ENCODE measurements around the gene SNX30. TPM values are rescaled to one million over a fixed set of nuclear protein-coding genes. Genes with fewer than 3 reads are reported as not detected.
A peak's percentile ranks its signal among the peaks of the same experiment; 100 is the strongest.

SNX30 gene
- total and polyA plus RNA-seq, 2 donors (not counting 1 experiment from before 2014, with no cell fraction given), result 3.8 to 20.6 TPM

DNA sequence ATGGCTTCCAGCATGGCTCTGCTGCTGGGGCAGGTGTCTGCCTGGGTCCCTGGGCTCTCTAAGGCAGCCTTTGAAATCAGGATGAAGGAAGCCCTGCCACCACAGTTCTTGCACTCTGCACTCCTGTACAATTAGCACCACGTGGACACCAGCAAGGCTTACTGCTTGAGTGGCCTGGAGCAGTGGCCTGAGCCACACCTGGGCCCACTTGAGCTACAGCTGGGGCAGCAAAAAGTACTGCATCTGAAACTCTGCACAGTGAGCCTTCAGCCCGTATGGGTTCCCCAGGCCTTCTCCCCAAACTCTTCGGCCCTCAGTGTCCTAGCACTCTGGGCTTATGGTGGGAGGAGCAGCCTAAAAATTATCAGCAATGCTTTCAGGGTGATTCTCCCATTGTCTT lies 24.6 kb upstream of the SNX30 start:
- Histone ChIP-seq H3K9me3 (ENCODE audit: control extremely low read depth in 1 of 3, control insufficient read depth in 2 of 3, insufficient read depth in 1 of 3, low read length in 2 of 3) (peaks cover 0 to 3% (median 0%) of the 10 kb centered on the region in 3 donors), H3K4me2 (replicated peaks; ENCODE audit: low read depth, low read length, poor library complexity, severe bottlenecking) (peak overlapping the region; percentile 45), H3K79me2 (ENCODE audit: control insufficient read depth, insufficient read depth, low read length) (no peaks in the 10 kb centered on the region), H3K27me3 (replicated peaks in 1 of 4; ENCODE audit: control extremely low read depth in 1 of 4, control insufficient read depth in 3 of 4, insufficient read depth in 4 of 4, low read length in 3 of 4) (no peaks in the 10 kb centered on the region), H2AFZ (ENCODE audit: insufficient read depth, low read depth, low read length, poor library complexity, severe bottlenecking) (peak overlapping the region; percentile 60), H3K4me1 (ENCODE audit: control insufficient read depth in 2 of 2, insufficient read depth in 2 of 2, low read length in 2 of 2) (peaks cover 19 to 21% of the 10 kb centered on the region in 2 donors), H3K36me3 (replicated peaks in 1 of 2; ENCODE audit: control extremely low read depth in 1 of 2, control insufficient read depth in 1 of 2, extremely low read depth in 1 of 2, insufficient read depth in 2 of 2, low read length in 1 of 2) (no peaks in the 10 kb centered on the region), H4K20me1 (ENCODE audit: control insufficient read depth, insufficient read depth, low read length, poor library complexity, severe bottlenecking) (no peaks in the 10 kb centered on the region), H3K4me3 (ENCODE audit: control extremely low read depth in 1 of 5, extremely low read depth in 1 of 5, insufficient read depth in 1 of 5, low read depth in 2 of 5, low read length in 4 of 5) (no peak overlapping the region), H3K9ac (ENCODE audit: low read length) (no peak overlapping the region), H3K27ac (ENCODE audit: low read length in 2 of 2) (peak overlapping the region; percentile 4 to 41)
- WGBS (ENCODE audit: insufficient coverage), result 17% methylated on average over 3 of the region's 3 CpGs
- ChIA-PET POLR2A (no interaction called here), CTCF (interaction anchor here (1.0 to 1.1 kb wide), 2 partner anchors 67 to 94 kb away, joined by 3 to 4 read pairs; no protein-coding TSS in a partner anchor)
- H3K4me1 Mint-ChIP-seq, result peaks cover 23% of the 10 kb centered on the region
- H3K27ac Mint-ChIP-seq, result peak overlapping the region; percentile 80
- DNase-seq, result peak; percentile 19
- intact Hi-C loops (cut with micrococcal nuclease), result no loop called here
- H3K27me3 Mint-ChIP-seq, result no peaks in the 10 kb centered on the region
- TF ChIP-seq EZH2 (IDR thresholded peaks at IDR 0.05; ENCODE audit: borderline replicate concordance, insufficient read depth, low read depth, low read length, poor library complexity, severe bottlenecking), result no peak
- no peak overlapping the region for H3K4me3 Mint-ChIP-seq
- ATAC-seq (ENCODE audit: low read depth), result peak; percentile 17
- H3K9me3 Mint-ChIP-seq (ENCODE audit: insufficient read depth), result no peaks in the 10 kb centered on the region

DNA sequence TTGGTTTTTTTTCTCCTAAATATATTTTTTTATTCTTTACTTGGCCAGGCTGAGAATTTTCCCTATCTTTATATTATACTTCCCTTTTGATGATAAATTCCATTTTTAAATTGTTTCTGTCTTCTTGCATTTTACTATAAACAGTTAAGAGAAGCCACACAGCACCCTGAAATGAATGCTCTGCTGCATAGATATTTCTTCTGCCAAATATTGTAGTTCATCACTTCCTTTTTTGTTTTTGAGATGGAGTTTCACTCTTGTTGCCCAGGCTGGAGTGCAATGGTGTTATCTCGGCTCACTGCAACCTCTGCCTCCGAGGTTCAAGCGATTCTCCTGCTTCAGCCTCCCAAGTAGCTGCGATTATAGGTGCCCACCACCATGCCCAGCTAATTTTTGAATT lies 24.1 kb upstream of the SNX30 start:
- no peaks in the 10 kb centered on the region for H3K79me2 ChIP-seq (ENCODE audit: control insufficient read depth, insufficient read depth, low read length)
- ATAC-seq (ENCODE audit: low read depth) (peak; percentile 63), DNase-seq (peak; percentile 30)
- Mint-ChIP-seq H3K4me3 (no peak overlapping the region), H3K27ac (peak overlapping the region; percentile 12), H3K4me1 (peaks cover 23% of the 10 kb centered on the region), H3K9me3 (ENCODE audit: insufficient read depth) (no peaks in the 10 kb centered on the region), H3K27me3 (no peaks in the 10 kb centered on the region)
- peak overlapping the region; percentile 4 to 41 for H3K27ac ChIP-seq (ENCODE audit: low read length in 2 of 2)
- 100% methylated on average over 1 of the region's 4 CpGs for WGBS (ENCODE audit: insufficient coverage)
- intact Hi-C loops (cut with micrococcal nuclease), result no loop called here
- TF ChIP-seq, protein P1, sequence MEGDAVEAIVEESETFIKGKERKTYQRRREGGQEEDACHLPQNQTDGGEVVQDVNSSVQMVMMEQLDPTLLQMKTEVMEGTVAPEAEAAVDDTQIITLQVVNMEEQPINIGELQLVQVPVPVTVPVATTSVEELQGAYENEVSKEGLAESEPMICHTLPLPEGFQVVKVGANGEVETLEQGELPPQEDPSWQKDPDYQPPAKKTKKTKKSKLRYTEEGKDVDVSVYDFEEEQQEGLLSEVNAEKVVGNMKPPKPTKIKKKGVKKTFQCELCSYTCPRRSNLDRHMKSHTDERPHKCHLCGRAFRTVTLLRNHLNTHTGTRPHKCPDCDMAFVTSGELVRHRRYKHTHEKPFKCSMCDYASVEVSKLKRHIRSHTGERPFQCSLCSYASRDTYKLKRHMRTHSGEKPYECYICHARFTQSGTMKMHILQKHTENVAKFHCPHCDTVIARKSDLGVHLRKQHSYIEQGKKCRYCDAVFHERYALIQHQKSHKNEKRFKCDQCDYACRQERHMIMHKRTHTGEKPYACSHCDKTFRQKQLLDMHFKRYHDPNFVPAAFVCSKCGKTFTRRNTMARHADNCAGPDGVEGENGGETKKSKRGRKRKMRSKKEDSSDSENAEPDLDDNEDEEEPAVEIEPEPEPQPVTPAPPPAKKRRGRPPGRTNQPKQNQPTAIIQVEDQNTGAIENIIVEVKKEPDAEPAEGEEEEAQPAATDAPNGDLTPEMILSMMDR (IDR thresholded peaks at IDR 0.05), result no peak
- peaks cover 19 to 21% of the 10 kb centered on the region in 2 donors for H3K4me1 ChIP-seq (ENCODE audit: control insufficient read depth in 2 of 2, insufficient read depth in 2 of 2, low read length in 2 of 2)
- CTCF ChIA-PET, result interaction anchor here (1.0 to 1.1 kb wide), 2 partner anchors 67 to 93 kb away, joined by 3 to 4 read pairs; no protein-coding TSS in a partner anchor
- H2AFZ ChIP-seq (ENCODE audit: insufficient read depth, low read depth, low read length, poor library complexity, severe bottlenecking), result peak overlapping the region; percentile 60
- POLR2A ChIA-PET, result interaction anchor here (0.6 to 1.7 kb wide), 2 partner anchors 9 to 17 kb away, joined by 7 to 12 read pairs; partner anchors contain the start of gene INIP
- H4K20me1 ChIP-seq (ENCODE audit: control insufficient read depth, insufficient read depth, low read length, poor library complexity, severe bottlenecking), result no peaks in the 10 kb centered on the region
- no peak overlapping the region for H3K4me3 ChIP-seq (ENCODE audit: control extremely low read depth in 1 of 5, extremely low read depth in 1 of 5, insufficient read depth in 1 of 5, low read depth in 2 of 5, low read length in 4 of 5)
- peak overlapping the region; percentile 45 for H3K4me2 ChIP-seq (replicated peaks; ENCODE audit: low read depth, low read length, poor library complexity, severe bottlenecking)
- H3K27me3 ChIP-seq (replicated peaks in 1 of 4; ENCODE audit: control extremely low read depth in 1 of 4, control insufficient read depth in 3 of 4, insufficient read depth in 4 of 4, low read length in 3 of 4), result no peaks in the 10 kb centered on the region
- H3K9me3 ChIP-seq (ENCODE audit: control extremely low read depth in 1 of 3, control insufficient read depth in 2 of 3, insufficient read depth in 1 of 3, low read length in 2 of 3), result peaks cover 0 to 3% (median 0%) of the 10 kb centered on the region in 3 donors
- H3K9ac ChIP-seq (ENCODE audit: low read length), result no peak overlapping the region
- H3K36me3 ChIP-seq (replicated peaks in 1 of 2; ENCODE audit: control extremely low read depth in 1 of 2, control insufficient read depth in 1 of 2, extremely low read depth in 1 of 2, insufficient read depth in 2 of 2, low read length in 1 of 2), result no peaks in the 10 kb centered on the region

Data from B cell (primary cell).